GM19025 (cell line): Measurements from ENCODE around the gene KCNG4.
"Not testable (repeated sequence)": the region's sequence is repeated elsewhere in the genome, so short reads cannot be mapped to it uniquely, and the experiment has no call there.

Source experiments
- ATAC-seq: cut with Tn5 transposase; IDR thresholded peaks from one replicate; pipeline ENCODE4 v1.9.1; 2021; ENCODE audit warnings: mild to moderate bottlenecking, low read depth, moderate library complexity; ENCODE audit not compliant: unreplicated experiment

The KCNG4 gene

DNA sequence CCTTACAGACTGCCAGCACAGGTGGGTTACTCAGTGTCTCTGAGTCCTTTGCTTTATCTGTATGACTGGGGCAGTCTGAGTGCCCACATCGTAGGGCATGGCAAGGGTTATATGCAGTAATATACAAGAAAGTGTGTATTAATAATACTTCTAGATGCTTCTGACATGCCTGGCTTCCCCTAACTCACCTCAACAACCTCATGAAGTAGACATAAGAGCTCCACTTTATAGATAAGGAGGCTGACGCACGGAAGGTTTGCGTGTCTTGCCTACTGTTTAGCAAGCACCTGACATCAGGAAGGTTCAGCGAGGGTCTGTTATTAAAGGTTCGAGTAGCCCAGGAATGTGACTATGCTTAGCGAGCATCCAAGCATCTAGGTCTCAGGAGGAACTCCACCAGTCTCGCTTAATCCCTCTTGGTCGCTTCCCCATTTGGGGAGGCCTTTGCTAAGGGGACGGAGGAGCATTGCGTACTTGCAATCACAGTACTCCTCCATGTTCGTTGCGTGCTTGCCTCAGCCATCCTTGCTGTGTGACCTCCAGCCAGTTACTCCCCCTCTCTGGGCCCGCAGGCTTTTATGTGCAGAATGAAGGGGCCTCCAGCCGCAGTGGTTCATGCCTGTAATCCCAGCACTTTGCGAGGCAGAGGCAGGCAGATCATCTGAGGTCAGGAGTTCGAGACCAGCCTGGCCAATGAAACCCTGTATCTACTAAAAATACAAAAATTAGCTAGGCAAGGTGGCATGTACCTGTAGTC, 1.6 kb downstream of the KCNG4 start:
- no peak for ATAC-seq

DNA sequence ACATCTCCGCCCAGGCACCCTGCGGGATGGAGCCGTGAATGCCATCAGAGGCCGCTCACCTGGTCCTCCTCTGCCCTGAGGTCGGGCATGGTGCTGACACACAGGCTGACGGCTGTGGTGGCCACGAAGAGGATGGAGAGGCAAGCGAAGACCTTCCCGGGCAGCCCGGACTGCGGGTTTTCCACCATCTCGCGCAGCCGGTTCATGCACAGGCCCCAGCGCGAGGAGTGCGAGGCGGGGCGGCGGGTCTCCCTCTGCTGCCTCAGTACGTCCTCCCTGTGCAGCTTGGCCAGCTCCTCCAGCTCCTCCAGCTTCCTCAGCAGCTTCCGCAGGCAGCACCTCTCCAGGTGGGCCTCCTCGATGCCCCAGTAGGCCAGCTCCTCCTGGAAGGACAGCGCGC, 3.1 kb downstream of the KCNG4 start:
- no peak for ATAC-seq

DNA sequence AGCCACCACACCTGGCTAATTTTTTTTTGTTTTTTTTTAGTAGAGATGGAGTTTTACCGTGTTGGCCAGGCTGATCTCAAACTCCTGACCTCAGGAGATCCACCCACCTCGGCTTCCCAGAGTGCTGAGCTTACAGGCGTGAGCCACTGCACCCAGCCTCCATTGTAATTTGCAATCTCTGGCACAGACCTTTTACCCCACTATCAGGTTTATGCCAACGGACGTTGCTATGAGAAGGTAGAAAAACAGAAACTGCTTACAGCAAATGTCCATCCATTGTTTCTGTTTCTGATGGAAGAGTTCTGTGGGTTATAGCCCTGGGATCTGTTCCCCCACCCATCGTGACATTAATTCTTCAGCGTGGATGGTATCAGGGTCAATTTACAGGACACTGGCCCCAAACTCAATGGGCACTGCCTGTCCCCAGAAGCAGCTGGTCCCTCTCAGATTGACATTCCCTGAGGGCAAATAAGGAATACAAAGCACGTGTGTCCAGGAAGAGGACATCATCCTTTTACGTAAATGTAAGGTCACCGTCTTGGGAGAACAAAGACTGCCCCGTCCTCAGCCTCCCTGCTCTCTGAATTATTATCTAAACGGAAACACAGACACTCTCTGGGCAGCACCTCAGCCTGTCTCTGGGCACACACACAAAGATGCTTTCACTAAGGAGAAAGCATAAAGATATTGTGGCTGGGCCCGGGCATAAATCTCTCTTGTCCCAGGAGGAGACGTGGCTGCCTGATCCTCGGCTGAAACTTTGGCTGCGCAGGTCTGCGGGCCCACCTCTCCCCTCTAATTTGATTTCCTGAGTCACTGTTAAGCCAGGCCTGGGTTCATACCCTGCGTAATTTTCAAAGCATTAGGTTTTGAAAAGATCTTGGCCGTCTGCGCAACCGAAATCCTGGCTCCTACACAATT, 5.2 kb downstream of the KCNG4 start:
- ATAC-seq: no peak

DNA sequence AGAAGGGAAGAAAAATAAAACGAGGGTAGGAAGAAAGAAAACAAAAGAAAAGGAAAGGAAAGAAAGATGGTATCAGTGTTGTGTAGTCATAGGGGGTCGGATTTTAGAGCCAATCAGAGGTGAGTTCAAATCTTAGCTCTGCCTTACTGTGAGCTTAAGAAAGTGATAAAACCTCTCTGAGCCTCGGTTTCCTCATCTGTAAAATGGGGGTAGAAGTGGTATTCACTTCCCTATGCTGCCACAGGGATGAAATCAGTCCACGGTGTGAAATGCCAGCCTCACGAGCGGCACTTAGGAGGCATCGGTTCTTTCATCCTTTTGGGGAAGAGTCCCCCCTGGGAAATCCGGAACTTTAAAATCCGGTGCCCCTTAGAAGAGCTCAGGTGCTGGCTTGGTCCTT, 6.1 kb downstream of the KCNG4 start:
- no peak for ATAC-seq

DNA sequence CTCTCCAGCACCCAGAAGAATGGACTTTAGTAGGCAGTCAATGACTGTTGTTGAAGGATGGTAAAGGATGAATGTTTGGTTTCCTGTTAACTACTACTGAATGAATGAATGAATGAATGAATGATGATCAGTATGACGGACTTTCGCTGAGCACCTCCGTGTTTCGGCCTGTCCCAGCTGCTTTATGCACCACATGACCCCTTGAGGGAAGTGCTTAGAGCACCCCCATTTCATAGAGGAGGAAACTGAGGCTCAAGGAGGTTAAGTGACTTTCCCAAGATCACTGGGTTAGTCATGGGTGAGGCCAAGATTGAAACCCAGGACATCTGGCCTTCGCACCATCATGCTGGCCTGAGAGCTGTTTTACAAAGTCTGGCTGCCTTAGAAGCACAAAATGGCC, 6.8 kb downstream of the KCNG4 start:
- ATAC-seq: no peak

DNA sequence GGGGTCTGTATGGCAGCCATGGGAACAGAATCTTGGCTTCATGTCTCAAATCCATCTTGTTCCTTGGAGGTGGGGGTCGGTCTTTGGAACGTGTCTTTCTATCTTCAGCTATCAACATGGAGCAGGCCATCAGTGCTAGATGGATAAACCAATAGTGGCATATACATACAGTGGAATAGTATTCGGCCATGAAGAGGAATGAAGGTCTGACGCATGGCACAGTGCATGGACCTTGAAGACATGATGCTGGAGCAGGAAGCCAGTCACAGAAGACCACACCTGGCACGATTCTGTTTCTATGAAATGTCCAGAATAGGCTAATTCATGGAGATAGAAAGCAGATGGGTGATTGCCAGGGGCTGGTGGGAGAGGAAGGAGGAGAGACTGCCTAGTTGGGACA, 7.8 kb downstream of the KCNG4 start:
- no peak for ATAC-seq

DNA sequence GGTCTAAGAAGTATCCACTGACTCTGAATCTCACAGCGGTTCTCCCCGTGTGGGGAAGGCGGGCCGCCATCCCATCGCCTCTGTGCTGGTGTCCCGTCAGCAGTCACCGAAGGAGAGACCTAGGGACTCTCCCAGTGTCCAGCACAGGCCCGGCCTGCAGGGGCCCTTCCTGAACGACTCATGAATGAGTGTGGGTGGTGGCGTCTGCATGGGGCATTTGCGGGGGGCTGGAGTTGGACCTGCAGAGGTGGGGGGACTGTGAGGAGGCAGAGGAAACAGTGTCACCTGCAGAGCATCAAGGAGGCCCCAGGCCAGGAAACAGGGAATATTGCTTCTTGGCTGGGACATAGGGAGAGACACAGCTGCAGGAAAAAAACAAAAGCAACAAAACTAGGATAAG, 10.3 kb downstream of the KCNG4 start:
- no peak for ATAC-seq

DNA sequence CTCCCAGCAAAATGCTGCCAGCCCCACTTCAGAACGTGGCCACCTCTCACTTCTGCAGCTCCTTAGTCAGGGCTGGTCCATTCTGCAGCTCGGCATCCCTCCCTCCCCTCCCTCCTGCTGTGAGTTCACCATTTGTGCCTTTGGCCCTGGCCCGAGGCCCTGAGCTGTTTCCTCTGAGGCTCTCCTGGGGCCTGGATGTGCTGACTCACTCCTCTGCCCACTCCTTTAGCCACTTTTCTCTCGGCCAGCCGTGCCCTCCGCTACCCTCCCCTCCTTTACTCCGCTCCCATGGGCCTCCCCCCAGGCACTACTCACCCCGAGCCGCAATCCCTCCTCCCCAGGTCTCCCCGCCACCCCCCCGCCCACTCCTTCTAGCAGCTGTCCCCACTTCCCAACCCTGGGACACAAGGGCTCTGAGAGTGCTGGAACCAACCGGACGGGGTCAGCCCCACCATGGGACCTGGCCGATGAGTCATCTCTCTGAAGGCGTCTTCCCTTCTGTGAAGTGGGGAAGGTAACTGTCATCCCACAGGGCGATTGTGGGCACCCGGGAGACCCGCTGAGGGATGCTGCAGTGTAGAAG, 11.5 kb downstream of the KCNG4 start:
- no peak for ATAC-seq

DNA sequence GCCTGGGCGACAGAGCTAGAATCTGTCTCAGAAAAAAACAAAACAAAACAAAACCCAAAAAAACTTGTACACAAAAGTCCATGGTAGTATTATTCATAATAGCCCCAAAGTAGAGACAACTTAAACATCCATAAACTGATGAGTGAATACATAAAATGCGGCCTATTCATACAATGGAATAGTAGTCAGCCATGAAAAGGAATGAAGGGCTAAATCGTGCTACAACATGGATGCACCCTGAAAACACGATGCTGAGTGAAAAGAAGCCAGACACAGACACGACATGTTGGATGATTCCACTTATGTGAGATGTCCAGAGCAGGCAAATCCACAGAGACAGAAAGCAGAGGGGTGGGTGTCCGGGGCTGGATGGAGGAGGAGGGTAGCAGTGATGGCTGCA, 12.3 kb downstream of the KCNG4 start:
- no peak for ATAC-seq

DNA sequence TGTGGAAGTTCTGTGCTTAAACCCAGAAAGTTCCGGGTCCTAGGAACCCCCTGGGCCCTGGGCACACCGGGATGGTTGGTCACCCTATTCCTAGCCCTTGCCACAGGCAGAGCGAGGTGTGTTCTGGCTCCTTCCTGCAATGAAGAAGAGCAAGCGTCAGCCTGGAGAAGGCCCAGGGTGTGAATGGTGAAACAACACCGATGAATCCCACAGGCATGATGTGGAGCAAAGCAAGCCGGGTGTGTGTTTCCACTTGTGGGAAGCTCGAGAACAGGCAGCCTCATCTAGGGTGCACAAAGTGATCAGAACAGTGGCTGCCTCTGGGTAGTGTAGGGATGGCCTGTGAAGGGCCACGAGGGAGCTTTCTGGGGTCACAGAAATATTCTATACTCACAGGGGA, 13.8 kb downstream of the KCNG4 start:
- ATAC-seq: no peak

DNA sequence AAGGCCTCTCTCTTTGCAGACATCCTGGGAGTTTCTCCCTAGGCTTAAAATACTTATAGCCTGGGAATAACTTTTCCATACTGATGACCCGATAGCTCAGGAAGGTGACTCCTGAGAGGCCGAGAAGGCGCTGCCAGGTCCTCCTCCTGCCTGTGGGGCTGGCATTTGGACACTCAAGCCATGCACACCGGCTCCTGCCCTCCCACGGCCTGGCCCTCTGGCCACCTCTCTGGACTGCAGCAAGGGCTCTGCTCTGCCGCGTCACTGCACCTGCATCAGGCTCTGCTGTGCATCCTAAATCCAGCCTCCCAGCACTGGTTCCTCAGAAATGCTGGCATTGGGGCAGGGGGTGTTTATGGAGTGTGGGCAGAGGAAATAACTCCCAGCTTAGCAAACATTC, 14.2 kb downstream of the KCNG4 start:
- ATAC-seq: no peak

DNA sequence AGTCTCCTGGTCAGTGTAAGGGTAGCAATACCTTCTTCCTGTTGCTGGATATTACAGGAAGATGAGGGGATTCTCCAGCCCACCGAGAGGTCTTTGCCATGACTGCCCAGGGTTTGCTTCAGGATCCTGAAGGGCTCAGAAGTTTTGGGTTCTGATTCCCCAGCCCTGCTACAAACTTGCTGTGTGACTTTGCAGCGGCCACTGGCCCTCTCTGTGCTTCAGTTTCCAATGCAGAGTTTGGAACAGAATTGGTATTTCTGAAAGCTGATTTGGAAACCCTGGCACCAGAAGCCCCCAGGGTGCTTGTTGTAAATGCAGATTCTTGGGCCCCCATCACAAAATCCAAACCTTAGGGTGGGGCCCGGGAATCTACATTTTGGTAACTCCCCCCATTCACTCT, 14.7 kb downstream of the KCNG4 start:
- no peak for ATAC-seq

DNA sequence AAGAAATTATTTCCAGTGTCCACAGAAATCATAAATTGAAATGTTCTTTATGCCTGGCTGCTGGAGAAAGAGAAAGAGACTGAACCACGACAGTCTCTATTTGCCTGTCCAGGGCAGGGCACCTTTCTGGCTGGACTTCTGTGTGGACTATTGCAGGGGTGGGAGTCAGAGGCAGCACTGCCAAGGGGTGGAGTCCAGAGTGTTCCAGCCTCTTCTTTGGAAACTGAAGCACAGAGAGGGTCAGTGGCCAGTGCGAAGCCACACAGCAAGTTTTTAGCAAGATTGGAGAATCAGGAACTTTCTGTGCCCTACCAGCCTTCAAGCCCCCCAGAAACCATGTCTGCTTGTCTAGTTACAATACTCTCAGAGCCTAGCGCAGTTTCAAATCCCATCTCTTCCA, 15.3 kb downstream of the KCNG4 start:
- no peak for ATAC-seq

DNA sequence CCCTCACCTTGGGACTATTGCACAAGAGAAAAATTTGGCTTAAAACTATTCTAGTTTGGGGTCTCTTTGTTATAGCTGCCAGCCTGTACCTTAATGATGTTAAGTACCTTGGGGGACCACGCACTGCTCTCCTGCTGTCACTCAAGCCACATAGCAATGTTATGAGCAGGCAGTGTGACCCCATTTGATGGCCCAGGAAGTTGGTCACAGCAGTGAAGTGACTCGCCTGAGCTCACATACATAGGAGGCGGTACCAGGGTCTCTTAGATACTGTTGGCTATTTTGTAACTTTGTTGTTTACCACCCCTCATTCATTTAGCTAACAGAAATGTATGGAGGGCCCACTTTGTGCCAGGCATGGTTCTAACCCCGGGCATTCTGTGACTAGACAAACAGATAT, 16.4 kb downstream of the KCNG4 start:
- no peak for ATAC-seq

DNA sequence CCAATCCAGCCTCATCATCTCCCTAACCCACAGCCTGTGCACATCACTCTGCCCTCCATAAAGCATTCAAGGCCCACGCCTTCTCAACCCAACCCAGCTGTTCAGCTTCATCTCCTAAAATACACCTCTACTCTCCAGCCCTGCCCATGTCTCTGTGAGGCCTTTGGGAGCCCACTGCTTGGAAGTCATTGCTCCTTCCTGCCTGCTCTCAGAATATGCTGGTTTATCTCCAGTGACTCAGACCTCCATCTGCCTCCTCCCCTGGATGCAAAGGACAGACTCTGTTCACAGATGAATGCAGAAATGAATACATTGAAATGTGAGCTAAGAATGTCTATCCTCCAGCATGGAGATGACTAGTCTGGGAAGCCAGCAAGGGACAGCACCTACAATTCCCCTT, 19.0 kb downstream of the KCNG4 start:
- no peak for ATAC-seq

DNA sequence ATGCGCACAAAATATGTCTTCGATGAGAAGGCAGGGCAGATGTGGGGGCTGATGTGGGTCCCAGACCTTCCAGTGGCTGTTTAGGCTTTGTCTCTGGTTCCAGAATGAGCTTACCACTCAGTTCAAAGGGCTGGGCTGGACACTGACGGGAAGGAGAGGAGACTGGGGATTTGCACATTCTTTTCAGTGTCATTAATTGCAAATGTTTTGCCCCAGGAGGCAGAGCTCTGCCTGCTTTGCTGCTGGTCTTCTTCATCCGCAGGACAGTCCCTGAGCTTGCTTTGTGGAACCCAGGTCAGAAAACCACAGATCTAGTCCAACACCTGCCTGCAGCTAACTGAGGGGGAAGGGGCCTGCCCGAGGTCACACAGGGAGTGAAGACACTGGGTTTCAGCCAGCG, 20.9 kb downstream of the KCNG4 start:
- no peak for ATAC-seq

DNA sequence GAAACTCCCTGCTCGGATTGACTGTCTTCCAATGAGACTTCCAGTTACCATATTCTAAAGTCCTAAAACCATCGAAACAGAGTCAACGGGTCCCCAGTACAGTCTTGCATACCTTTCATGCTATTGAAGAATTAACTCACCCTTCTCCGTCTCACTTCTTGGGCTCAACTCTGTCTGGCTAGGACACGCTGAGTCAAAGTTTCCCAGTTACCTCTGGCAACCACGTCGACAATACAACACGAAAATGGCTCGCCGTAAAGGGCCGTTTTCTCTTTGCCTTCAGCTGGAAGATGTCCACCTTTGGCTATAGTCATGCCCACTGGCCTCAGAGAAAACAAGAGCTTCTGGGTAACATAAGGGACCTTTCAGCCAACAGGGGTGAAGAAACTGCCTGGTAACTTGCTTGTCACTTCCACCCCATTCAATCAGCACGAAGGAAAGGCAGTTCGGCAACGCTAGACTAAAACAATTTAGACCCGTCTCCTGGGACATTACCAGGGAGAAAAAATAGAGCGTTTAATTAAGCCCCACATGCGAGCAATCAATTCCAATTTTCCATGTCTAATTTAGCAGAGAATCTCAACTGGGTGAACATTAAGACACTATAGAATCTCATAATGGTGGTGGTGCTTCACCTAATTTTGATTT, 21.5 kb downstream of the KCNG4 start:
- ATAC-seq: no peak

DNA sequence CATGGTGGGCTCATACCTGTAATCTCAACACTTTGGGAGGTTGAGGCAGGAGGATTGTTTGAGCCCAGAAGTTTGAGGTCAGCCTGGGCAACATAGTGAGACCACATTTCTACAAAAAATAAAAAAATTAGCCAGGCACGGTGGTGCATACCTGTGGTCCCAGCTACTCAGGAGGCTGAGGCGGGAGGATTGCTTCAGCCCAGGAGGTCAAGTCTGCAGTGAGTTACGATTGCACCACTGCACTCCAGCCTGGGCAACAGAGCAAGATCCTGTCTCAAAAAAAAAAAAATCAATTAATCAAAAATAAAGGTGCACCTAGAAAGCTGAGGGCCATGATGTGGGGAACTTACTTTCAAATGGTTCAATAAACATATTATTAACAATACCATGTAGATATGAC, 23.7 kb downstream of the KCNG4 start:
- ATAC-seq: not testable (repeated sequence)

DNA sequence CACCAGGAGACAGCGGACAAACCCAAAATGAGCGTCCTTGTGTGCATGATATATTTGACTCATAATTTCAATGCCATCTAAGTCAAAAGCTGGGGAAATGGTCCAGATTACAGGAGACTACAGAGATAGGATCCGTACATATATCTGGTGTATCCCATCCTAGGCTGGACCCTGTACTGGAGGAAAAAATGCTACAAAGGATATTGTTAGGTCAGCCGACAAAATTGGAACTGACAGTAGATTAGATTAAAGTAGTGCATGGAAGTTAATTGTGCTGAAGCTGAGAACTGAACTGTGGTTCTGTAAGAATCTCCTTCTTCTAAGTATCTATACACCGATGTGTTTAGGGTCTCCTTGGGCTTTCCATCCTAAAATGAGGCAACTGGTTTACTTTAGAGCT, 24.3 kb downstream of the KCNG4 start:
- ATAC-seq: no peak

DNA sequence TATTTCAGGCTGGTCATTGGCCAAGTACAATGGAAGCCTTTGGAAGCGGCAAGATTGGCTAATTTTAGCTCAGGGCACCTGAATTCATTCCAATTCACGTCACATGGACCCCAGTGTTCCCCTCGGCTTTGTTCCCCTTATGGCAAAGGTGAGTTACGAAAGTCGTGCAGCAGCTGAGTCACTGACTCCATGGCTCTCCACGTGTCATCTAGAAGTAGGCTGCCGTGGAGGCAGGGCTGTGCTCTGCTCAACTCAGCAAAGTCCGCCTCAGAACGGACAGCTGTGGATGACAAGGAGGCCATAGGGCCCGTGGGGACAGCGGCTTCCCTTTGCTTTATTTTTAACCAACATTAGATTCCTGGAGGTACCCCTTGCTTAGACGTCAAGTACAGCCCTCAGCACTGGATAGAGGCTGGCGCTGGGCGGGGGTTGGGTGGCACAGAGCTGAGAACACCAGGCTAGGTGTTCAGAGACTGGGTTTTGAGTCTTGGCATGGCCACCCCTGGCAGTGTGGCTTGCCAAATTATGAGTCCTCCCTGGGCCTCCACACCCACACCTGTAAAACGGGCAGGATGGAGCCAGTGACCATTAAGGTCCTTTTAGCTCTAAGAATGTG, 25.3 kb downstream of the KCNG4 start:
- ATAC-seq: no peak

DNA sequence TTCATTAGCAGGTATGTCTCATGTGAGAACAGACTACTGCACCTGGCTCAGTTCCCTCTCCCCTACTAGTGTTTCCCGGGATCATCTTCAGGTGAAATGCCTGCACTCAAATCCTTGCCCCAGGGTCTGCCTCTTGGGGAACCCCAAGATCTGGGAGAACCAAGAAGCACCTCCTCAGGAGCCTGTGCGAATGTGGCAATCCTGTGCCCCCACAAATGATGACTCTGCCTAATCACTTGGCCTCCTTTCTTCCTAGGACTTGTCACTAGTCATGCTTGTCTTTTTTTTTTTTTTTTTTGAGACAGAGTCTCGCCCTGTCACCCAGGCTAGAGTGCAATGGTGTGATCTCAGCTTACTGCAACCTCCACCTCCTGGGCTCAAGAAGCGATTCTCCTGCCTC, 27.2 kb downstream of the KCNG4 start:
- no peak for ATAC-seq
